NCI-H524 (cell line): ENCODE measurements around the gene FBLN2.
"Not testable (repeated sequence)": the region's sequence is repeated elsewhere in the genome, so short reads cannot be mapped to it uniquely, and the experiment has no call there.

ENCODE experiments used
- DNase-seq, 2 experiments: peaks; one replicate each; lab custom pipeline; 2025; lab: John Stamatoyannopoulos, UW

The FBLN2 gene

DNA sequence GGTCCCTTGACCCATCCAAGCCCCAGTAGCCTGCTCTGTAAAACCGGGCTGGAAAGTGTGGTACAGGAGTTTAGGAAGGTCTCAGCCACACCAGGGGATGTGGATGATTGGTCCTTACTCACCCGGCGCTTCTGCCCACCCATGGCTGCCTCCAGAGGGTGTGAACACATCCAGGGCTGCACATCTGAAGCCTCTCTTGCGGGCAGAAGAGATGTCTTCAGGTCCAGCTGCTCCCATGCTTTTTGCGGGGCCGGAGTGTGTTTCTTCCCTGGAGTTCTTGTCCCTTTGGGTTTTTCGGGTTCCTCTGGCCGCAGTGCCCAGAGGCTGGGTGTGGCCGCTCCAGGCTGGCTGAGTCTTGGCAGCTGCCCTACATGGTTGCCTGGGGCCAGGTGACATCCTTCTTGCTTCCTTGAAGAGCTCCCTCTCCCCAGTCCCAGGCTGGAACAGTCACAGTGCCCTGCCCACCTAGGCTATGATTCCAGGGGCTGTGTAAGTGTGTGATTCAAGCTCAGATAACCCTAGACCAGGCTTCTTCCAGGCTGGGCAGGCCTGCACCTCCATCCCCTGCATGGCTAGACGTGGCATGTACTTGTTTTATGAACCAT, 34.9 kb upstream of the FBLN2 start:
- DNase-seq = no peak

DNA sequence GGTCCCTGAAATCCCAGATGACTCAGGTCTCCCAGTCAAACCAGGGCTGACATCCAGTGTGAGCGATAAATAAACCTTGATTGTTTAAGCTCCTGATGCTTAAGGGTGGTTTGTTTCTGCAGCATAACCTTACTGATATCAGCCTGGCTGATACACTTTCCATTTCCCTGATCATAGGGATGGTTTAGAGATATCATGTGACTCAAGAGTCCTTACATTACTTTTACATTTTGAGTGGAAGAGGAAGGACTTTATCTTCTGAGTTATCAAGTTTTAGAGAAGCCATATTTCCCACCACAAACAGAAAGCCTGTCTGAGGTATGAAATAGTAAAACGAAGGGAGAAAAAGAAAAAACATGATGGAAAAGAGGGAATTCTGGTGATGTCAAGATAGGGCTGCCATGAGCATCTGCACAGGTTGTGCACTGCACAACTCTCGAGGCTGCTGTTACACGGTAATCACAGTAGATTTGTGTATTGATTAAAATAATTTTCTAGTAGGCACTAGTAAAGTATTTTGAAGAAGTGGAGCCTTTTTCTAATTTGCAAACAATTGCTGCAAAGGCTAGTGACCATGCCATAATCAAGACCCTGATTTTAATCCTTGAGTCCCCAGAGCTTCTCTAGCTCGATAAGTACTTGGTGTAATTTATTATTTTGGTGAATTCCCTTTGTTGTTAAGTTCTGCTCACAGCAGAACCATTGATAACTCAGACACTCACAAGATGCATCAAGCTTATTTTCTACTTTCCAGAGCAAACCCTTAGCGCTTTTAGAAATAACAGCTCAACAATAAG, 34.1 kb upstream of the FBLN2 start:
- DNase-seq = no peak

DNA sequence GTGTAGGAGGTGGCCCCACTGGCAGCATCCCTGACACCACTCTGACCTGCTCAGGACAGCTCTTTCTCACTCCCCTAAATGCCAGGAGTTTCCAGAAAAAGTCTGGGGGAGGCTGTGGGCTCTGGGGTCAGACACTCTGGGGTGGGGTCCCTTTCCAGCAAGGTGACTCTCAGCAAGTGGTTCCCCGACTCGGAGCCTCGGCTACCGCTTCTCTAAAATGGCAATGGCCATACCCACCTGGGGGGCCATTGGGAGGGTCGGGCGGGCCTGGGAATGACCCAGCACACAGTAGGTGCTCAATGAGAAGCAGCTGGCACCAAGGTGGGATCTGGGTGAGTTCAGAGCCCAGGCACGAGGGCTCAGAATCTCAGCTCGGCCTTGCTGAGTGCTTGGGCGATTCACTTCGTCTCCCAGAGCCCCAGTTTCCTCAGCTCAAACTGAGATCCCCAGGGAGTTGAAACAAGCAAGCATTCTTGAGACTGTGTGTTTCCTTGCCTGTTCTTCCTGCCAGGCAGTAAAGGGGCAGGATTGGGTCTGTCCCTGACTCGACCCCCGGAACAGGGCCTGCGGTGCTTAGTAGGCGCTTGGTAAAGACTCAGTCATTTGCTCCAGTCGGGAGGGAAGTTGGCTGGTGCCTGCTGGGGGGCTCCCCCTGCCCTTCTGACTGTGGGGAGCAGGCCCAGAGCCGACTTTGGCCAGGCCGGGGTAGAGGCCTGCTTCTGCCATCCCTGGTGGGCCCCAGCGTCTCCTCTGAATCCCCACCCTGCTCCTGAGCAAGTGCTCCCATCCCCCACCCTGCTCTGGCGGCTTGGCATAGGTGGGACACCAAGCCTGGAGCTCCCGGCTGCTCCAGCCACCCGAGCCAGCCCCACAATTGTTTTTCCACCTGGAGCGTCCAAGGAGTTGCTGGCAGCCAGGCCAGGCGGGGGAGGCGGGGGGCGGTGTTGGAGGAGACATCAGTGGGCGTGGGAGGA, 32.9 kb upstream of the FBLN2 start:
- no peak for DNase-seq

DNA sequence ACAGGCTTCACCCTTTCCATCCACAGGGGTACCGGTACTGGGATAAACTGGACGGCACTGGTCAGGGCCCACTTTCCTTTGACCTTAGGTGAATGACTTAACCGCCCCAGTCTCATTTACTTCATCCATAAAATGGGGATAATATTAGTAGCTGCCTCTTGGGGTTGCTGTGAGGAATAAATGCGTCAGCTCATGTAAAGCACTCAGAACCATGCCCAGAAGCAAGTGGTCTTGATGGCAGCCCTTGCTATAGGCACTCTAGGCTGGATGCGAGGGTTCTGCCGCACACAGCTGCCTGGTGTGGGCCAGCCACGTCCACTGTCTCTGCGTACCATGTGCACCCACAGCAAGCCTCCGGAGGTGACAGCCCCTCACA, 32.2 kb upstream of the FBLN2 start:
- no peak for DNase-seq

DNA sequence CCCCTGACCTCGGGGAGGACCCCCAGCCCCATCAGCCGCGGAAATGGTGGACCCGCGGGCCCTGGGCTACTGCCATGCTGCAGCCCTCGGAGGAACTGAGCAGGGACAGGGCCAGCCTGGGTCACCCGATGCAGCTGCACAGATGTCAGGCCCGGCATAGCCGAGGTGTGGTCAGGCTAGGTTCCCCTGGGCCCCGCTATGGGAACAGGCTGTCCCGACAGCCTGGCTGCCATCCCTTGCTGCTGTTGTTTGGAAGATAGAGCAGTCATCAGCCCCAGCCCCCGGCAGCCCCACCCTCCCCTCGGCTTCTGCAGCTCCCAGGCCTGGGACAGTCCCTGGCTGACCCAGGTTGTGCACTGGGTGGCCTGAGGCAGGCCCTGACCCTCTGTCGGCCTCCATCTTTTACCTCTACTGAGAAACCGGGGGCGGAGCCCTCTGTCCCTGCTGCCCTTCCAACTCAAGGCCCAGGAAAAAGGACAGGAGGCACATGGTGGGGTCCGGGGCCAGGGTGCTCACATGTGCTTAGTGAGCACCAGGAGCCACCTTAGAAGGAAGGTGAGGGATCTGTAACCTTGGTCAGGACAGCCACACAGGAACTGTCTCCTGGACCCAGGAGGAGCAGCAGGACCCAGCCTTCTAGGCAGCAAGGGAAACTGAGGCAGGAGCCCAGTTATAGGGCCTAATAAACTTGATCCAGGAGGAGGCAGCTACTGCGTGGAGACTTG, 31.5 kb upstream of the FBLN2 start:
- no peak for DNase-seq

DNA sequence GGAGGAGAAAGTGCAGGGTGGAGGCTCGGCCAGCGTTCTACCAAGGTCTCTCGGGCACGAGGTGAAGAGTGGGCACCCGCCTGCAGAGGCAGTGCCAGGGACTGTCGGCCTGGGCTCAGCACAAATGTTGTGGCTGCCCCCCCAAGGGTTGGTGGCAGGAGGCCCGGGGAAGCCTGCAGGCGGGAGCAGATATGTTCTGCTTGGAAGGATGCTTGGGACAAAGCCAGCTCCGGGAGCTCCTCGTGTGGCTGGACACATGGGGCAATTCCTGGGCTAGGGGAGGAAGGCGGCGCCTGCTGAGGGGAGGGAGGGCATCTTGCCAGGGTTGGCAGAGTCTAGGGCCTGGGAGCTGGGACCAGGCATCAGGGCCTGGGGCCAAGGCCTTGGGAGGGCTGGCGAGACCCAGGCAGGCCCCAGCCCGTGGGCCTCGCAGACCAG, 30.4 kb upstream of the FBLN2 start:
- DNase-seq = peak in 1 of 2 experiments; percentile 6

DNA sequence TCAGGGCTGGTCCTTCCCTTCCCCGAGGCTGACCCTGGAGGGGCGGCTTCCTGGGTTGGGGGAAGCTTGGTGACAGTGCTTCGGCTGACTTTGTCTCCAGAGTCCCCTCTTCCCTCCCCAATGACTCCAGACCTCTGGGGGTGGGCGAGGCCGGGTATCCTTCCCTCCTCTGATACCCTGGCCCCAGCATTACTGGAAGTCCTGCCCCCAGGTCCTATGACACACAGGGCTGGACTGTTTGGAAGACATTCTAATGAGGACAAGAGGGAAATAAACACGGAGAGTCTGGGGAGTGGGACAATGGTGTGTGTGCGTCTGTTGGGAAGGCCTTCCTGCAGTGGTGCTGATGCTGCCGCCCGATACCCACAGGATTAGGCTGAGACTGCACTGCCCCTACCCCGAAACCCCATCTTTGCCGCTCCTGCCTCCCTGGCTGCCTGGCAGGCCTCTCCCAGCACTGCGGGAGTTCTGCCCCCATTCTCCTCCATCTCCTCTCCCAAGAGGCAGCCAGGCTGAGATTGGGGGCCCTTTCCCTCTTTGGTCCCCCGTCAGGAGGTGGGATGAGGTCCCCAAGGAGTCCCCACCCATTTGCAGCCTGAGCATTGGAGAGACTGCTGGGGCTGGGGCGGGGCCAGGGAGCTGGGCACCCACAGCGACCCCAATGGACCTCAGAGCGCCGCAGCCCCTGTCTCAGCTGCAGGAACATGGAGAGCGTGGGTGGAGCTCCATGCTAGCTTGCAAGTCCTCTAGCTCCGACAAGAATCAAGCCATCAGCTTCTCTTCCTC, 29.7 kb upstream of the FBLN2 start:
- DNase-seq = no peak

DNA sequence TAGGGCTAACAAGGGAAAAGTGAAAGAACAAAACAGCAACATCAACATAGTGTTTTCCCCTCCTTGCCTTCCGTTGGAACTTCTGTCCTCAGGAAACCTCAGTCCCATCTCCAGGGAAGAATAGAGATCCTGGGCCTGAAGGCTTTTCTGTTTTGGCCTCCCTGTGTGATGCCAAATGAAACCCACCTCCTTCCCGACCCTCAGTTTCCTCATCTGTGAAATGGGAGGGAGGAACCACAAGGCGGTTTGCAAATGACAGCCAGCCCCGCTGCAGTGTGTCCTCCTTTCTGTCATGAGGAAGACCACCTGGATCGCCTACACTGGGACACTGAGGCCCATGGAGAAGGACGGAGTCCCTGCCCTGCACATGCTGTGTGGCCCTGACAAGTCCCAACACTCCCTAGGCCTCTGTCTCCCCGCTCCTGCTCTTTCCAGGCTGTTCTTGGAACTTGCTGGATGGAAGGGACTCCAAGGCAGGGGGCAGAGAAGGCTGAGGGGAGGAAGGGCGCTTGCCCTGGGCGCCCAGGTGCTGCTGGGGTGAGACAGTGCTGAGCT, 28.5 kb upstream of the FBLN2 start:
- DNase-seq = no peak

DNA sequence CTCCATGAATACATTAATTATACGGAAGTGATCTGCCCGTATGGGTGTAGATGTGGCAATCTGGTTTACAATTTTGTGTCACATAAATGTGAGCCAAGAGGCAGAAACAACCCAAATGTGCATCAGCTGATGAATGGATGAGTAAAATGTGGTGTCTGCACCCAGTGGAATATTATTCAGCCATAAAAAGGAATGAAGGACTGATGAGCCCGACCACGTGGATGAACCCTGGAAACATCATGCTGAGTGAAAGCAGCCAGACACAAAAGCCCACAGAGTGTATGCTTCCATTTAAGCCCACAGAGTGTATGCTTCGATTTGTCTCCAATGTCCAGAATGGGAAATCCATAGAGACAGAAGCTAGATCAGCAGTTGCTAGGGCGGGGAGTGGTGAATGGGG, 27.6 kb upstream of the FBLN2 start:
- no peak for DNase-seq

DNA sequence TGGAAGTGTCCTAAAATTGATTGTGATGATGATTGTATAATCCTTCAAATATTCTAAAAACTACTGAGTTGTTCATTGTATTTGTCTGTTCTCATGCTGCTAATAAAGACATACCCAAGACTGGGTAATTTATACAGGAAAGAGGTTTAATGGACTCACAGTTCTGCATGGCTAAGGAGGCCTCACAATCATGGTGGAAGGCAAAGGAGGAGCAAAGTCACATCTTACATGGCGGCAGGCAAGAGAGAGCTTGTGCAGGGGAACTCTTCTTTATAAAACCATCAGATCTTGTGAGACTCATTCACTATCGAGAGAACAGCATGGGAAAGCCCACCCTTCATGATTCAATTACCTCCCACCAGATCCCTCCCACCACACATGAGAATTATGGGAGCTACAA, 27.2 kb upstream of the FBLN2 start:
- DNase-seq = not testable (repeated sequence)

DNA sequence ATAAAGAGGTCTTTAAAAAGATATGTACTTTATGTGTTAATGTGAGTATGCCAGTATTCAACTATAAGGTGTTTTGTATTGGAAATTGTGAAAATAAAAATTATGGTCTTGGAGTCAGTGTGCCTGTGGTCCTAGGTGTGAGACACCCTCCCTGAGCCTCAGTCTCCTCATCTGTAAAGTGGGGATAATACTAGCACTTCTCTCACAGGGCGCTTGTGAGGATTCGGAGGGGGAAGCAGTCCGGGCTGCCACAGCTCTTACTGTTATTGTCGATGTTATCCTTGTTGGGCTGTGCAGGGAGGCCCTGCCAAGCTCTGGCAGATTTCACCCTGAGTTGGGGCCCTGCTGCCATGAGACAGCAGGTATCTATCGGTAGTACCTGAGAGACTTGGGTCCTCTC, 26.7 kb upstream of the FBLN2 start:
- DNase-seq = no peak

DNA sequence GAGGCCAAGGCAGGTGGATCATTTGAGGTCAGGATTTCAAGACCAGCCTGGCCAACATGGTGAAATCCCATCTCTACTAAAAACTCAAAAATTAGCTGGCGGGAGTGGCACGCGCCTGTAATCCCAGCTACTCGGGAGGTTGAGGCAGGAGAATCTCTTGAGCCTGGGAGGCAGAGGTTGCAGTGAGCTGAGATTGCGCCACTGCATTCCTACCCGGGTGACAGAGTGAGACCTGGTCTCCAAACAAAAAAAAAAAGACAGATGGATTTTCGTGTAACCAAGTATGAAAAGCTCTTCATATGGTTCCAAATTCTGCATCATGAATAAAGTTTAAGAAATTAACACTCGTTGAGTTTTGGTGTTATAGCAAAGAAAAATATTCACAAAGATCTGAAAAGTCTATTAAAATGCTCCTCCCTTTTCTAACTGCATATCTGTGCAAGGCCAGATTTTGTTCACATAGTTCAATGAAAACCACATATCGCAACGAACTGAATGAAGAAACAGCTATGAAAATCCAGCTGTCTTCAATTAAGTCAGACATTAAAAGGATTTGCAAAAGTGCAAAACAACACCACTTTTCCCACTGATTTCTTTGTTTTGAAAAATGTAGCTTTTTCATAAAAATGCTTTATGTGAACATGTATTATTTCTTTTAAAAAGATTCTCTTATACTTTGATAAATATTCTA, 23.8 kb upstream of the FBLN2 start:
- DNase-seq = no peak

DNA sequence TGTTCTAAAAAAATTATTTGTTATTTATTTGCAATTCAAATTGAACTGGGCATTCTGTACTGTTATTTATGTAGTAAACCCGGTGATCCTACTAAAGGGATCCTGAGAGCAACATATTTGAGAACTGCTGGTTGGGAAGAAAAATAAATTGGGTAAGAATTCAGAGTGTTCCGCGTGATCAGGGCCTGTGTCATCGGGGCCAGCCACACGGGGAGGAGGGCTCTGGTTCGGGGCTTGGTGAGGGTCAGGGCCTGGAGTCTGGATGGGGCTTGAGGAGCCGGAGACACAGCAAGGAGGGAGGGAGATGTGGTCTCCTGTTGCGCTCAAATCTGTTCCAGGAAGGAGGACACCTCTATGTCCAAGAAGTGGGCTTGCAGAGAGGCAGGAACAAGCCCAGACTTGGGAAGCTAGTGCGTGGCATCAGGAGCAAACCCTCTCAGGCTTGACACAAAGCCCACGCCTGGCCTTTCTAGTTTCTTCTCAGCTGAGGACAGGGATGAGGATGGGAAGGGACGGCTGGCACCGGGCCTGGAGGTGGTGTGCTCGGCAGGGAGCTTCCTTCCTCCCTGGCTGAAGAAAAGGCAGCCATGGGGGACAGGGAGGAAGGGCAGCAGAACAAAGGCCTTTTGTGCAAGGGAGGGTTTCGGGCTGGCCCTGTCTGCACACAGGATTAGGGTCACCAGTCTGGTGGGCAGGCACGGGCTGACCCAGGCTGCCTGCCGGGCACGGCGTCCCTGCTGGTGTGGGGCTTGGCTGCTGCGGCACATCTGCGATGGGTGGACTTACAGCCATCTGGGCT, 22.9 kb upstream of the FBLN2 start:
- peak in 1 of 2 experiments; percentile 6 for DNase-seq

DNA sequence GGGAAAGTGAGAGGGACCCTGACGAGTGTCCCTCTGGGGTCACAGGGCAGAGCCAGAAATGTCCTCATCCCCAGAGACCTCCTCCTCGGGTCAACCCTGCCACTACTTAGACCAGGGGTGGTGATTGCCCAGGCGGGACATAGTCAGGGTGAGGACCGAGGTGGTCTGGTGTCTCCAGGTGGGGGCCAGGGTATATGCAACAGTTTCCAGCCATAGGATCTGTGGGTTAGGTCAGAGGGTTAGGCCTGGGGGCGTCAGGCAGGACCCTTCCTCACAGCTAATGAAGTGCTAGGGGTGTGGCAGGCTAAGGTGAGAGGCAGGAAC, 22.3 kb upstream of the FBLN2 start:
- no peak for DNase-seq

DNA sequence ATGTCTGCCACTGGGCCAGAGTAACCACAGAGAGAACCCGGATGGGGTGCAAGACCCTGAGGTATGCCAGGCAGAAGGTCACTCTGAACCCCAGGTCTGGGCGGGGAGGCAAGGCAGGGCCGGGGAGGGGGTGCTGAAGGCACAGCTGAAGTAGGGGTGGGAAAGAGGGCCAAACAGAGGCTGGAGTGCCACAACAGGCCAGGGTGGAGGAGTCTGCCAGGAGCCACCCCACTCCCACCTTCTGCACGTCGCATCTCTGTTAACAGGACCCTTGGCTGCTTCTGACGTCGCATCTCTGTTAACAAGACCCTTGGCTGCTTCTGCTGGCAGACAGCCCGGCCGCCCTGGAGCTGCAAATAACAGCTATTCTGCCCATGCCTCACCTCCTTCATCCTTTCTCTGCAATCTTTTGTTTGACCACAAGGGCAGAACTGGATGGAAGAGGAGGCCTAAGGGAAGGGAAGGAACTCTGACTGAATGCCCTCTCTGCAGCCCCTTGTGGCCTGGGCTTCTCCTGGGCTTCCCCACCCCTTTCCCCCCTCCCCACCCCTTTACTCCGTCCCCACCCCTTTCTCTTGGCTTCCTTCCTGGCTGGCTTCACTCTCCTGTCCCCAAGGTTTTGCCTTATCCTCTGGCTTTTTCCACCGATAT, 20.6 kb upstream of the FBLN2 start:
- DNase-seq = peak; percentile 19 to 32

DNA sequence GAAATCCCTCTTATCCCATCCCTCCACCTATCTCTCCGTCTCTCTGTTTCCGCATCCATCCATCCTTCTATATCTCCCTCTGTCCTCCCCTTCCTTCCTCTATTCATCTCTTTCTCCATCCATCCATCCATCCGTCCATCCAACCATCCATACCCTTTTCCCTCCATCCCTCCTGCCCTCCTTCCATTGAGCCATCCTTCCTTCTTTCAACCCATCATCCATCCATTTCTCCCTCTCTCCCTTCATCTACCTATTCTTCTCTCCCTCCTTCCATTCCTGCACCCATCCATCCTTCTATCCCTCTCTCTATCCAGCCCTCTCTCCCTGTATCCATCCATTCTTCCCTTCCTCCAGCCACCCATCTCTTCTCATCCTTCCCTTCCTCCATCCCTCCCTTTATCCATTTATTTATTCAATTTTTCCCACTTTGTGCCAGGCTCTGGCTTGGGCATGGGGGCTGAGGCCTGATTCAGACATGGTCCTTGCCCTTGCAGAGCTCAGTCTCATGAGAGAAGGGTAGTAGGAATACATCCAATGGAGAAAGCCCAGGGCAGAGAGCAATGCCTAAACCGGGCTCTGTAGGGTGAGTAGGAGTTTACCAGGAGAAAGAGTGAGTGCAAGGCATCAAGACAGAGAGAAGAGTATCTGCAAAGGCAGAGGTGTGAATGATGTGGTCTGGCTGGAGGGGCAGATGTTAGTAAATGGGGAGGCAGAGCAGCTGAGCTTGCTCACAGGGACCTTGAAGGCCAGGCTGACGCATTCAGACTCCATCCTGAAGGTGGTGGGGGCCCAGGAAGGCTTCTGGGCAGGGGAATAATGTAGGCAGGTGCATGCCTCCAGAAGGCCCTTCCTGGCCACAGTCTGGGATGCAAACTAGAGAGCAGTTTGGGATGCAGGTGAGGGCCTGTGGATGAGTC, 19.5 kb upstream of the FBLN2 start:
- DNase-seq = no peak

DNA sequence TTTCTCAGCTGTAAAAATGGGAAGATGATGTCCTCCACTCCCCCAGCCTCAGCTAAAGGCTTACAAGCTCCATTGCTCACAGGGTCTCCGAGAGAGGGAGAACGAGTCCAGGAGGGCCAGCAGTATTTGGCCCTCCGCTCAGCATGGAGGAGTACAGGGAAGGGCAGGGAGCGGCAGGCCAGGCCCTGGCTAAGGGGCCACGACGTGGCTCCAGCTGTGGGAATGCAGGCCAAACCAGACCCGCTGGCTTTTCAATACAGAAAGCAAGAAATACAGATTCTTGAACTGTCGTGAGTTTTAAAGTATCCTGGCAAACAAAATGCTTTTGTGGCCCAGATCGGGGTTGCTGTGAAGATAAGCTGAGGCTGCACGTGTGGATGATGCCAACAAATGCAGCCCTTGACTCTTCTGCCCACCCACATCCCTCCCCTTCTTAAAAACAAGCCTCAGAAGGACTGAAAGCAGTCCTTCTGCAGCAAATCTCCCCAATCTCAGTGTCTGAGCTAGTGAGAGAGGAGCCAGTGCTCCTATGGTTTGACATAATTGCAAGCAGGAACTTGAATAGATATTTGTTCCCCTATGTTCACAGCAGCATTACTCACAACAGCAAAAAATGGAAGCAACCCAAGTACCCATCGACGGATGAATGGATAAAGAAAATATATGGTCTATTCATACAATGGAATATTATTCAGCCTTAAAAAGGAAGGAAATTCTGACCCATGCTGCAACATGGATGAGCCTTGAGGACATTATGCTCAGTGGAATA, 18.5 kb upstream of the FBLN2 start:
- no peak for DNase-seq
